GM21825 (cell line): Measurements from ENCODE around the gene SH2D1B.
"Not testable (repeated sequence)": the region's sequence is repeated elsewhere in the genome, so short reads cannot be mapped to it uniquely, and the experiment has no call there.

Experiments
- ATAC-seq: cut with Tn5 transposase; IDR thresholded peaks from one replicate; pipeline ENCODE4 v1.9.1; 2021; ENCODE audit warnings: mild to moderate bottlenecking, moderate library complexity; ENCODE audit not compliant: unreplicated experiment

SH2D1B gene

GRCh38 chr1:162365284-162366020 lies 46.5 kb downstream of the SH2D1B start:
- no peak for ATAC-seq

GRCh38 chr1:162364498-162364897 lies 47.4 kb downstream of the SH2D1B start:
- ATAC-seq: no peak

GRCh38 chr1:162363823-162364222 lies 48.1 kb downstream of the SH2D1B start:
- no peak for ATAC-seq

- ATAC-seq: peak; percentile 38
These were observed 50.6 kb downstream of the SH2D1B start for GRCh38 chr1:162361349-162361748.

GRCh38 chr1:162360874-162361260 lies 51.1 kb downstream of the SH2D1B start:
- no peak for ATAC-seq

- no peak for ATAC-seq
These were observed 51.6 kb downstream of the SH2D1B start for GRCh38 chr1:162360237-162360873.

- ATAC-seq: no peak
These were observed 52.3 kb downstream of the SH2D1B start for GRCh38 chr1:162359523-162360236.

- ATAC-seq: no peak
These were observed 53.0 kb downstream of the SH2D1B start for GRCh38 chr1:162358928-162359327.

- no peak for ATAC-seq
These were observed 54.2 kb downstream of the SH2D1B start for GRCh38 chr1:162357681-162358266.

GRCh38 chr1:162353702-162354101 lies 58.2 kb downstream of the SH2D1B start:
- ATAC-seq: no peak

- ATAC-seq: no peak
These were observed 58.9 kb downstream of the SH2D1B start for GRCh38 chr1:162353078-162353477.

- not testable (repeated sequence) for ATAC-seq
These were observed 60.1 kb downstream of the SH2D1B start for GRCh38 chr1:162351874-162352273.

GRCh38 chr1:162351246-162351842 lies 60.6 kb downstream of the SH2D1B start:
- no peak for ATAC-seq

- ATAC-seq: no peak
These were observed 62.2 kb downstream of the SH2D1B start for GRCh38 chr1:162349635-162350330.

- ATAC-seq: no peak
These were observed 64.7 kb downstream of the SH2D1B start for GRCh38 chr1:162347281-162347680.
